Hepatocyte (in vitro differentiated cells): ENCODE results near the gene DIAPH3.

Experiments used
- EZH2 ChIP-seq: fragments of 200-600 bp; sonication (generic); IDR thresholded peaks from 2 replicates; pipeline ENCODE4 v1.6.1; 2016; ENCODE audit warnings: antibody characterized with exemption, mild to moderate bottlenecking, borderline replicate concordance
- TF ChIP-seq, protein P1 (sequence below): fragments of 200-600 bp; sonication (generic); IDR thresholded peaks from 2 replicates; pipeline ENCODE4 v1.5.1; 2016; ENCODE audit warnings: antibody characterized with exemption, mild to moderate bottlenecking; ENCODE audit not compliant: poor library complexity

DNA sequence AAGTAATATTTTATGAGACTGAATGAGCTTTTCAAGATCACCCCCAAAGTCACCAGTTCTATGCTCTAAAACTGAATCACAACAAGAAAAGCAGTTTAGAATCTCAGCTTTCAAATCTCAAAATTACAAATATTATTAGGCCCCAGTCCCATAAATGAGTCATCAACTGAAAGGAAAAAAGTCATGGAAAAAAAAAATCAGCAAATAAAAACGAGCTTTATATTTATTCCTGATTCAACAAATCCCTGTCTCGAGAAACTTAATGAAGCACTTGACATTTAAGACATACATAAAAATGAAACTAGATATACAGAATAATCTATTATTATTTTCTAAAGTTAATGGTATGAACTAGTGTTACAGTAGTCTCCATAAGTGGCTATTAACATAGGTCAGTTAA, 203.0 kb downstream of the DIAPH3 start:
- TF ChIP-seq, protein P1, sequence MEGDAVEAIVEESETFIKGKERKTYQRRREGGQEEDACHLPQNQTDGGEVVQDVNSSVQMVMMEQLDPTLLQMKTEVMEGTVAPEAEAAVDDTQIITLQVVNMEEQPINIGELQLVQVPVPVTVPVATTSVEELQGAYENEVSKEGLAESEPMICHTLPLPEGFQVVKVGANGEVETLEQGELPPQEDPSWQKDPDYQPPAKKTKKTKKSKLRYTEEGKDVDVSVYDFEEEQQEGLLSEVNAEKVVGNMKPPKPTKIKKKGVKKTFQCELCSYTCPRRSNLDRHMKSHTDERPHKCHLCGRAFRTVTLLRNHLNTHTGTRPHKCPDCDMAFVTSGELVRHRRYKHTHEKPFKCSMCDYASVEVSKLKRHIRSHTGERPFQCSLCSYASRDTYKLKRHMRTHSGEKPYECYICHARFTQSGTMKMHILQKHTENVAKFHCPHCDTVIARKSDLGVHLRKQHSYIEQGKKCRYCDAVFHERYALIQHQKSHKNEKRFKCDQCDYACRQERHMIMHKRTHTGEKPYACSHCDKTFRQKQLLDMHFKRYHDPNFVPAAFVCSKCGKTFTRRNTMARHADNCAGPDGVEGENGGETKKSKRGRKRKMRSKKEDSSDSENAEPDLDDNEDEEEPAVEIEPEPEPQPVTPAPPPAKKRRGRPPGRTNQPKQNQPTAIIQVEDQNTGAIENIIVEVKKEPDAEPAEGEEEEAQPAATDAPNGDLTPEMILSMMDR, result no peak
- TF ChIP-seq EZH2, result no peak
